ENCODE measurements around the gene NOLC1.

Gene NOLC1

GRCh38 chr10:102200751-102201640 is 48.8 kb downstream of the NOLC1 start:
- DNase-seq (ENCODE audit: extremely low read depth in 1 of 2, low read depth in 1 of 2): no peak

GRCh38 chr10:102202386-102202785 is 50.2 kb downstream of the NOLC1 start:
- no peak for DNase-seq (ENCODE audit: extremely low read depth in 1 of 2, low read depth in 1 of 2)

DNA sequence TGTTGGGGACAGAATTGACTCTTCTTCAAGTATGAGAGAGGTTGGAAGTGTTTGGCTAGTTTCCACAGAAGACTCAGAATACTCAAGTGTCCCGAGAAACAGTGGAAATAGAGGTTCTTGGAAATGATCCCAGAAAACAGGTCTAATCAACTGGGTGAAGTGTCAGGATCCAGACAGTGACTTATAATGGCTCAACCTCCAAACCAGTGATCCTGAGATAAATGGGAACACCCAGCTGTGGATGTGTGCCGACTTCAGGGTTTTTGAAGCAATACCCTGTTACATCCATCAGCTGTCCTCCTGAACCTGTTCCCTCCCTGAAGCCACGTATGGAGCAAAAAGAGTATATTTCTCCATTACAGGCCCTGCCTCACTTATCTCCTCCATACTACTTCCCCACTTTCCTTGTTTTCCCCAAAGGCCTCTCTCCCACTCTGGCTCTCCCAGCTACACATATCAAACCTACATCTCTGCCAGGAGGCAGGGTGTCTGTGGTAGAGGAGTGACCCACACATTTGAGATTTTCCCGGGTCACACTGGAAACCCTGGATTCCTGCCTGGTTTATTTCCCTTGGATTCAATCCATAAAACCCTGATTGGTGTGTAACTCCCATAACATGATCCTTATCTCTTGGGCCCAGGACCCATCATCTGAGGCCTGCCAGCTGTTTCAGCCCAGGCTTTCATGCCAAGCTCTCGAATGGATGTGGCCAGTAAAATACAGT is 56.3 kb downstream of the NOLC1 start:
- DNase-seq (ENCODE audit: extremely low read depth in 1 of 2, low read depth in 1 of 2): no peak

GRCh38 chr10:102211615-102212299 is 59.6 kb downstream of the NOLC1 start:
- DNase-seq (ENCODE audit: extremely low read depth in 1 of 2, low read depth in 1 of 2): no peak
